H1 (cell line): ENCODE data around the gene MAML3. TPM values are rescaled to one million over a fixed set of nuclear protein-coding genes. Genes with fewer than 3 reads are reported as not detected.

Experiments
- CTCF ChIA-PET: fragments of 300-600 bp; sonication (Branson Sonifier 250); formaldehyde crosslinking; loops from one replicate; lab custom pipeline; 2021; ENCODE audit not compliant: partially characterized antibody; lab: Charles Lee
- POLR2A ChIA-PET: fragments of 300-600 bp; sonication (Branson Sonifier 250); formaldehyde crosslinking; loops from one replicate; lab custom pipeline; 2021; ENCODE audit warnings: inconsistent platforms; ENCODE audit not compliant: partially characterized antibody; lab: Charles Lee
- DNase-seq, 2 experiments: peaks; one replicate each; pipeline versions ENCODE4 v3.0.0 to v3.0.0-alpha.2; 2010 to 2022; ENCODE audit warnings: low spot score in 2 of 2, low read depth in 1 of 2, mixed read lengths in 1 of 2
- FAIRE-seq: peaks from 2 replicates; lab custom pipeline; 2011; peaks lifted over from hg19 to GRCh38; lab: Jason Lieb, UNC
- H2AFZ ChIP-seq: 2 replicates; pipeline ENCODE4 v1.8.1; 2012; ENCODE audit warnings: low read length, inconsistent platforms
- H2AK5ac ChIP-seq: 2 replicates; pipeline ENCODE4 v1.6.1; 2013; ENCODE audit warnings: low read depth, low read length
- H2BK120ac ChIP-seq: replicated peaks from 2 replicates; pipeline ENCODE3; 2013; ENCODE audit warnings: low read depth, low read length, inconsistent platforms
- H2BK12ac ChIP-seq: 2 replicates; pipeline ENCODE4 v1.6.1; 2013; ENCODE audit warnings: low read depth, low read length
- H2BK15ac ChIP-seq: 2 replicates; pipeline ENCODE4 v1.6.1; 2013; ENCODE audit warnings: low read length
- H2BK20ac ChIP-seq: 2 replicates; pipeline ENCODE4 v1.6.1; 2013; ENCODE audit warnings: low read length
- H2BK5ac ChIP-seq: 2 replicates; pipeline ENCODE4 v1.6.1; 2013; ENCODE audit warnings: low read depth, low read length
- H3K14ac ChIP-seq: 2 replicates; pipeline ENCODE4 v1.6.1; 2013; ENCODE audit warnings: inconsistent platforms; ENCODE audit not compliant: insufficient read length
- H3K18ac ChIP-seq: 2 replicates; pipeline ENCODE4 v1.6.1; 2013; ENCODE audit warnings: low read length; ENCODE audit errors: extremely low read depth
- H3K23ac ChIP-seq: 2 replicates; pipeline ENCODE4 v1.6.1; 2013; ENCODE audit warnings: inconsistent platforms; ENCODE audit not compliant: insufficient read length
- H3K23me2 ChIP-seq: 2 replicates; pipeline ENCODE4 v1.6.1; 2013; ENCODE audit warnings: low read depth, low read length
- H3K27ac ChIP-seq: 2 replicates; pipeline ENCODE4 v1.6.1; 2011; ENCODE audit warnings: low read depth, low read length, inconsistent platforms
- H3K27me3 ChIP-seq, 4 experiments: replicated peaks in 1 of 4; 1 replicate in 1 of 4; 2 replicates in 3 of 4; pipeline versions ENCODE4 v1.6.1 to v1.8.1; 2011 to 2013; ENCODE audit warnings: low read length in 3 of 4, mild to moderate bottlenecking in 3 of 4, inconsistent platforms in 2 of 4, mixed read lengths in 2 of 4, moderate library complexity in 1 of 4; ENCODE audit not compliant: control insufficient read depth in 3 of 4, insufficient read depth in 3 of 4; ENCODE audit errors: extremely low read depth in 1 of 4
- H3K36me3 ChIP-seq, 4 experiments: 2 replicates each; pipeline versions ENCODE4 v1.6.1 to v1.8.1; 2011 to 2013; ENCODE audit warnings: mild to moderate bottlenecking in 4 of 4, low read length in 3 of 4, moderate library complexity in 2 of 4, control low read depth in 1 of 4, inconsistent platforms in 1 of 4; ENCODE audit not compliant: insufficient read depth in 4 of 4, control insufficient read depth in 2 of 4
- H3K4ac ChIP-seq: replicated peaks from 2 replicates; pipeline ENCODE3; 2013; ENCODE audit warnings: low read length, low read depth, mixed read lengths, inconsistent platforms; ENCODE audit not compliant: insufficient read length
- H3K4me1 ChIP-seq, 4 experiments: replicated peaks in 1 of 4; 1 replicate in 1 of 4; 2 replicates in 3 of 4; pipeline versions ENCODE4 v1.6.1 to v1.8.1; 2011 to 2013; ENCODE audit warnings: low read length in 3 of 4, inconsistent platforms in 2 of 4, mixed read lengths in 1 of 4; ENCODE audit not compliant: insufficient read depth in 4 of 4, control insufficient read depth in 3 of 4
- H3K4me2 ChIP-seq, 2 experiments: 2 replicates each; pipeline versions ENCODE4 v1.6.1 to v1.8.1; 2011 to 2013; ENCODE audit warnings: low read depth in 2 of 2, low read length in 2 of 2, control low read depth in 1 of 2, inconsistent platforms in 1 of 2, mild to moderate bottlenecking in 1 of 2; ENCODE audit not compliant: insufficient read depth in 1 of 2
- H3K4me3 ChIP-seq, 4 experiments: fragments of 200-600, 300-600 bp in 1 of 4; sonication (generic), shearing (Covaris generic), sonication (Bioruptor Twin) in 1 of 4; 2 replicates each; pipeline versions ENCODE4 v1.5.1 to v1.8.1; 2011 to 2016; ENCODE audit warnings: low read length in 4 of 4, low read depth in 3 of 4, control low read depth in 2 of 4, inconsistent platforms in 2 of 4, mild to moderate bottlenecking in 2 of 4, mixed read lengths in 1 of 4, moderate library complexity in 1 of 4; ENCODE audit not compliant: insufficient read depth in 2 of 4; ENCODE audit errors: extremely low read depth in 1 of 4
- H3K56ac ChIP-seq: replicated peaks from 2 replicates; pipeline ENCODE3; 2013; ENCODE audit warnings: low read depth, mild to moderate bottlenecking, mixed read lengths, low read length, inconsistent platforms; ENCODE audit not compliant: insufficient read length
- H3K79me1 ChIP-seq: 2 replicates; pipeline ENCODE4 v1.6.1; 2013; ENCODE audit warnings: low read depth, low read length, control low read depth
- H3K79me2 ChIP-seq, 2 experiments: 2 replicates each; pipeline versions ENCODE4 v1.6.1 to v1.8.1; 2012 to 2013; ENCODE audit warnings: low read length in 2 of 2, mild to moderate bottlenecking in 2 of 2, inconsistent platforms in 1 of 2; ENCODE audit not compliant: insufficient read depth in 2 of 2, control insufficient read depth in 1 of 2
- H3K9ac ChIP-seq, 4 experiments: replicated peaks in 1 of 4; 1 replicate in 1 of 4; 2 replicates in 3 of 4; pipeline versions ENCODE4 v1.6.1 to v1.8.1; 2011 to 2013; ENCODE audit warnings: low read depth in 3 of 4, low read length in 3 of 4, control low read depth in 2 of 4, mild to moderate bottlenecking in 2 of 4, moderate library complexity in 2 of 4, inconsistent platforms in 1 of 4; ENCODE audit errors: extremely low read depth in 1 of 4
- H3K9me3 ChIP-seq, 2 experiments: 2 replicates each; pipeline versions ENCODE4 v1.6.1 to v1.8.1; 2012 to 2013; ENCODE audit warnings: mild to moderate bottlenecking in 2 of 2, moderate library complexity in 2 of 2, control low read depth in 1 of 2, inconsistent platforms in 1 of 2, low read depth in 1 of 2, low read length in 1 of 2, mixed read lengths in 1 of 2; ENCODE audit not compliant: insufficient read depth in 2 of 2
- H4K20me1 ChIP-seq, 2 experiments: replicated peaks in 1 of 2; 2 replicates each; pipeline versions ENCODE3 to v1.8.1; 2011 to 2013; ENCODE audit warnings: inconsistent platforms in 2 of 2, low read length in 2 of 2, mild to moderate bottlenecking in 1 of 2; ENCODE audit not compliant: insufficient read depth in 2 of 2, control insufficient read depth in 1 of 2
- H4K5ac ChIP-seq: 2 replicates; pipeline ENCODE4 v1.6.1; 2013; ENCODE audit warnings: low read length, low read depth, mixed read lengths, inconsistent platforms; ENCODE audit not compliant: insufficient read length
- H4K8ac ChIP-seq: 2 replicates; pipeline ENCODE4 v1.8.0; 2013; ENCODE audit warnings: mild to moderate bottlenecking, moderate library complexity, low read length, inconsistent platforms; ENCODE audit not compliant: insufficient read depth; ENCODE audit errors: extremely low read depth
- H4K91ac ChIP-seq: replicated peaks from 2 replicates; pipeline ENCODE3; 2013; ENCODE audit warnings: low read length, mixed read lengths, inconsistent platforms; ENCODE audit not compliant: insufficient read length
- KDM4A ChIP-seq: IDR thresholded peaks from one replicate; pipeline ENCODE4 v1.7.1; 2012; ENCODE audit warnings: low read depth, mild to moderate bottlenecking, moderate library complexity, low read length, inconsistent platforms; ENCODE audit not compliant: severe bottlenecking
- YY1 ChIP-seq: IDR thresholded peaks from 2 replicates; pipeline ENCODE4 v1.6.1; 2011; ENCODE audit warnings: low read depth, mild to moderate bottlenecking, low read length
- WGBS, 2 experiments: shearing (Covaris generic) in 1 of 2; methylation state at CpG; one replicate each; pipeline versions ENCODE4 v1.1.6 to v1.1.7; 2013 to 2015; ENCODE audit warnings: low lambda C conversion rate in 2 of 2, mixed read lengths in 2 of 2, inconsistent platforms in 1 of 2, low coverage in 1 of 2, missing lambda C conversion rate in 1 of 2; ENCODE audit not compliant: insufficient replicate concordance in 2 of 2, insufficient coverage in 1 of 2, insufficient read length in 1 of 2; ENCODE audit errors: extremely low coverage in 1 of 2, missing lambda C conversion rate in 1 of 2; 5-methylcytosine and 5-hydroxymethylcytosine counted together
- polyA plus RNA-seq, 7 experiments: library from polyadenylated mRNA; depleted of rRNA in 3 of 7; stranded (reverse) in 5 of 7; unstranded in 2 of 7; fragments of >200 nt in 5 of 7; fragments of 200-250 nt in 2 of 7; gene quantifications; 1 replicate in 5 of 7; 2 replicates in 1 of 7; 4 replicates in 1 of 7; pipeline versions ENCODE4 v1.2.1 to v1.2.3, GENCODE V29; 2011 to 2013; ENCODE audit warnings: missing spikeins in 2 of 7, mixed read lengths in 2 of 7
- total RNA-seq: library from RNA; stranded (reverse); fragmentation: NEBNext Ultra II Directional; extraction: Animal tissue kit (Norgen Biotek cat#: 25700); gene quantifications from 2 replicates; pipeline ENCODE4 v1.2.1, GENCODE V29; 2021

Gene MAML3
- total and polyA plus RNA-seq, 2 of the 8 experiments (the other 6 are each of a cell fraction or from before 2014, with no cell fraction given): 2.1 to 5.7 TPM

GRCh38 chr4:140003876-140004548 lies 150.0 kb downstream of the MAML3 start:
- no peaks in the 10 kb centered on the region for H3K79me2 ChIP-seq
- H2BK120ac ChIP-seq: no peak overlapping the region
- no peak for FAIRE-seq
- no peak overlapping the region for H3K23ac ChIP-seq
- H3K79me1 ChIP-seq: no peaks in the 10 kb centered on the region
- H4K91ac ChIP-seq: no peak overlapping the region
- H2BK15ac ChIP-seq: no peak overlapping the region
- DNase-seq: peak in 1 of 2 experiments; percentile 29
- H2BK20ac ChIP-seq: no peak overlapping the region
- CTCF ChIA-PET: interaction anchor here (0.6 to 1.5 kb wide), 18 partner anchors 9 to 347 kb away, joined by 3 to 6 read pairs (median 3); no protein-coding TSS in a partner anchor
- H4K20me1 ChIP-seq: no peaks in the 10 kb centered on the region
- peak overlapping the region in 2 of 4 experiments; percentile 17 to 50; a peak in 3 of 8 replicates for H3K4me3 ChIP-seq
- WGBS, 2 experiments: 49% methylated on average over 6 of the region's 6 CpGs; no CpG with 5 or more reads in 1 of the 2 experiments
- peaks cover 1 to 18% (median 5%) of the 10 kb centered on the region in 4 experiments; a peak in 5 of 7 replicates for H3K4me1 ChIP-seq
- H3K18ac ChIP-seq: no peak overlapping the region
- no peak overlapping the region for H3K4ac ChIP-seq
- no peak overlapping the region for H3K27ac ChIP-seq
- H2AFZ ChIP-seq: no peak overlapping the region
- peaks cover 0 to 5% (median 2%) of the 10 kb centered on the region in 4 experiments; a peak in 2 of 7 replicates for H3K27me3 ChIP-seq
- no peak overlapping the region for H3K56ac ChIP-seq
- H4K8ac ChIP-seq: no peak overlapping the region
- H2AK5ac ChIP-seq: no peak overlapping the region
- H3K9ac ChIP-seq: no peak overlapping the region; a peak in 1 of 7 replicates
- no peak overlapping the region for H2BK5ac ChIP-seq
- no peaks in the 10 kb centered on the region for H3K23me2 ChIP-seq
- H4K5ac ChIP-seq: no peak overlapping the region
- TF ChIP-seq YY1 (0 out of 2 replicates have a peak, but pooled peaks have one; percentile 2), KDM4A (no peak)
- no peaks in the 10 kb centered on the region for H3K9me3 ChIP-seq
- H3K14ac ChIP-seq: no peak overlapping the region
- H2BK12ac ChIP-seq: no peak overlapping the region
- POLR2A ChIA-PET: interaction anchor here (0.6 to 0.9 kb wide), 2 partner anchors 169 to 373 kb away, joined by 3 read pairs; no protein-coding TSS in a partner anchor
- no peaks in the 10 kb centered on the region for H3K36me3 ChIP-seq
- peak overlapping the region; percentile 51 to 57 for H3K4me2 ChIP-seq
